HAP-1 (cell line): ENCODE data around the gene ZNF681.
"Not testable (repeated sequence)": the region's sequence is repeated elsewhere in the genome, so short reads cannot be mapped to it uniquely, and the experiment has no call there.

Source experiments
- DNase-seq, 2 experiments: peaks; one replicate each; pipeline ENCODE4 v3.0.0-alpha.2; 2016 to 2020; ENCODE audit warnings: low spot score in 2 of 2
- H3K27me3 ChIP-seq: fragments of 250-450 bp; sonication (Bioruptor Pico); 2 replicates; pipeline ENCODE4 v1.5.1; 2020; ENCODE audit warnings: low read depth, mild to moderate bottlenecking, moderate library complexity
- H3K36me3 ChIP-seq: fragments of 250-450 bp; sonication (Bioruptor Pico); replicated peaks from 2 replicates; pipeline ENCODE4 v1.5.1; 2020; ENCODE audit warnings: mild to moderate bottlenecking
- H3K4me1 ChIP-seq: fragments of 250-450 bp; sonication (Bioruptor Pico); 2 replicates; pipeline ENCODE4 v1.5.1; 2020; ENCODE audit warnings: mild to moderate bottlenecking
- H3K4me3 ChIP-seq: fragments of 250-450 bp; sonication (Bioruptor Pico); 2 replicates; pipeline ENCODE4 v1.5.1; 2020; ENCODE audit warnings: mild to moderate bottlenecking, moderate library complexity
- H3K9me3 ChIP-seq: fragments of 250-450 bp; sonication (Bioruptor Pico); 2 replicates; pipeline ENCODE4 v1.5.1; 2020; ENCODE audit warnings: mild to moderate bottlenecking, moderate library complexity
- in situ Hi-C: fragments of 300-500 bp; cut with MboI; formaldehyde crosslinking; loops from 3 replicates; pipeline ENCODE4 v1.14.3; 2020; ENCODE audit warnings: low sequenced_read_pairs, inconsistent platforms, mixed read lengths

The ZNF681 gene

GRCh38 chr19:23784274-23784673 is 25.6 kb upstream of the ZNF681 start:
- in situ Hi-C loops, result no loop called here
- no peaks in the 10 kb centered on the region for H3K4me1 ChIP-seq
- no peak overlapping the region for H3K4me3 ChIP-seq
- no peaks in the 10 kb centered on the region for H3K36me3 ChIP-seq
- DNase-seq, result no peak
- no peaks in the 10 kb centered on the region for H3K27me3 ChIP-seq
- H3K9me3 ChIP-seq, result no peaks in the 10 kb centered on the region

DNA sequence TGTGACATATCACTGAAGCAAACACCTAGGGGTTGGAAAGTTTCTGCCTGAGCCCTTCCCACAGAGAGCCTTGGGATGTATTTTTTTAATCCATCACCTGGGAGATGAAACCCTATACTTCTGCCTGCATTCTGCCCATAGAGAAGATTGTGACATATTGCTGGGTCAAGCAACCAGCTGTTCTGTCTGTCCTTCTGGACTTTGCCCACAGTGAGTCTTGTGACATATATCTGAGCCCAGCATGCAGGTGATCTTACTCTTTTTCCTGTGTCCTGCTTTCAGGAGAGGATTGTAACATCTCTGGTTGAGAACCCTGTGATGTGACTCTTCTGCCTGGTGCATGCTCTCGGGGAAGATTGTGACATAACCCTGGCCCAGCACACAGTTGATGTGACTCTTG is 24.9 kb upstream of the ZNF681 start:
- in situ Hi-C loops, result no loop called here
- Histone ChIP-seq H3K9me3 (no peaks in the 10 kb centered on the region), H3K4me1 (no peaks in the 10 kb centered on the region), H3K27me3 (no peaks in the 10 kb centered on the region), H3K36me3 (no peaks in the 10 kb centered on the region), H3K4me3 (no peak overlapping the region)
- no peak for DNase-seq

DNA sequence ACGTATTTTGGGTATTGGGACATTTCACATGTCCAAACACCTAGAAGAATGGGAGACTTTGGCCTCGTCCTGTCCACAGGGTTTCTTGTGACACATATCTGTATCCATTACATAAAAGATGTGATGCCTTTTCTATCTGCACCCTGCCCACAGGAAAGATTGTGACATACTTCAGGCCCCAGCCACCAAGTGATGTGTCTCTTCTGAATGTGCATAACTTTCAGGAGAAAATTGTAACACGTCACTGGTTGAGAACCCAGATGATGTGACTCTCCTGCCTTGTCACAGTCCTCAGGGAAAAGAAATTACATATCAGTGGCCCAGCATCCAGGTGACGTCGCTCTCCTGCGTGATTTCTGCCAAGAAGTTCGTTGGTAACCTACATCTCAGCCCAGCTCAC is 21.0 kb upstream of the ZNF681 start:
- in situ Hi-C loops, result no loop called here
- no peaks in the 10 kb centered on the region for H3K36me3 ChIP-seq
- no peak overlapping the region for H3K4me3 ChIP-seq
- no peaks in the 10 kb centered on the region for H3K27me3 ChIP-seq
- DNase-seq, result no peak
- no peaks in the 10 kb centered on the region for H3K4me1 ChIP-seq
- H3K9me3 ChIP-seq, result no peaks in the 10 kb centered on the region

DNA sequence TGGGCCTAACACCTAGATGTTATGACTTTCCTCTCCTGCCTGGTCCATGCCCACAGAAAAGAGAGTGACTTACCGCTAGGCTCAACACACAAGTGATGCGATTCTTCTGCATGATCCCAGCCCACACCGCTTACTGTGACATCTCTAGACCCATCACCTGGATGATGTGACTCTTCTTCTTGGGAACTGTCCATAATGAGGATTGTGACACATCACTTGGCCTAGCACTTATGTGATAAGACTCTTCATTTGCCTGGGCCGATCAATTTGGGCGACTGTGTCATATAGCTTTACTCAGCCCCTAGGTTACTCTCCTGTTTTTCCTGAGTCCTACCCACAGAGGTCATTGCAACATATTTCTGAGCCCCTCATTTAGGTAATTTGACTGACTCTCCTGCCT is 19.9 kb upstream of the ZNF681 start:
- no peak for DNase-seq
- no peak overlapping the region for H3K4me3 ChIP-seq
- H3K4me1 ChIP-seq, result no peaks in the 10 kb centered on the region
- in situ Hi-C loops, result no loop called here
- no peaks in the 10 kb centered on the region for H3K9me3 ChIP-seq
- H3K36me3 ChIP-seq, result no peaks in the 10 kb centered on the region
- H3K27me3 ChIP-seq, result no peaks in the 10 kb centered on the region

- H3K4me3 ChIP-seq, DNase-seq, H3K36me3 ChIP-seq, H3K27me3 ChIP-seq, H3K9me3 ChIP-seq, H3K4me1 ChIP-seq, in situ Hi-C loops: not testable (repeated sequence)
Observed at GRCh38 chr19:23778036-23778435, 19.3 kb upstream of the ZNF681 start.

GRCh38 chr19:23777216-23777615 is 18.5 kb upstream of the ZNF681 start:
- Histone ChIP-seq H3K36me3 (no peaks in the 10 kb centered on the region), H3K4me1 (no peaks in the 10 kb centered on the region), H3K9me3 (no peaks in the 10 kb centered on the region), H3K27me3 (no peaks in the 10 kb centered on the region), H3K4me3 (no peak overlapping the region)
- in situ Hi-C loops, result no loop called here
- DNase-seq, result no peak

- H3K9me3 ChIP-seq, result no peaks in the 10 kb centered on the region
Observed at GRCh38 chr19:23776507-23777205, 18.0 kb upstream of the ZNF681 start.

DNA sequence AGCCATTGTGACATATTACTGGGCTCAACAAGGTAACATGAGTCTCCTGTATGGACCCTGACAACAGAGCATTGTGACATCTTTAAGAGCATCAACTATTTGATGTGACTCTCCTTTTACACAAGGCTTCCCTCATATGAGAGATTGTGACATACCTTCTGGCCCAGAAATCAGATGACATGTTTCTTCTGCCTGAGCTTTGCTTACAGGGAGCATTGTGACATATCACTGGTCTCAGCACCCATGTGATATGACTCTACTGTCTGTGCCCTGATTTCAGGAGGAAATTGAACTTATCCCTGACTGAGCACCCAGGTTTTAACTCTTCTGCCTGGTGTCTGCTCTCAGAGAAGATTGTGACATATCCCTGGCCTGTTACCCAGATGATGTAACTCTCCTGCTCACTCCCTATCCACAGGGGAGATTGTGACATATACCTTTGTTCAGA is 15.9 kb upstream of the ZNF681 start:
- no peaks in the 10 kb centered on the region for H3K36me3 ChIP-seq

More at GRCh38 chr19:23776507-23777205, 18.0 kb upstream of the ZNF681 start:
- H3K4me3 ChIP-seq, result no peak overlapping the region
- in situ Hi-C loops, result no loop called here
- H3K27me3 ChIP-seq, result no peaks in the 10 kb centered on the region
- no peaks in the 10 kb centered on the region for H3K4me1 ChIP-seq
- DNase-seq, result no peak
- H3K36me3 ChIP-seq, result no peaks in the 10 kb centered on the region

GRCh38 chr19:23774106-23774505 is 15.4 kb upstream of the ZNF681 start:
- no peak for DNase-seq
- H3K27me3 ChIP-seq, result no peaks in the 10 kb centered on the region
- in situ Hi-C loops, result no loop called here
- no peak overlapping the region for H3K4me3 ChIP-seq
- H3K4me1 ChIP-seq, result no peaks in the 10 kb centered on the region
- no peaks in the 10 kb centered on the region for H3K36me3 ChIP-seq
- H3K9me3 ChIP-seq, result no peaks in the 10 kb centered on the region

More for the DNA sequence above, 15.9 kb upstream of the ZNF681 start:
- DNase-seq, result no peak
- H3K4me3 ChIP-seq, result no peak overlapping the region
- in situ Hi-C loops, result no loop called here
- H3K27me3 ChIP-seq, result no peaks in the 10 kb centered on the region
- H3K9me3 ChIP-seq, result no peaks in the 10 kb centered on the region
- H3K4me1 ChIP-seq, result no peaks in the 10 kb centered on the region

GRCh38 chr19:23772675-23773063 is 14.0 kb upstream of the ZNF681 start:
- no peak overlapping the region for H3K4me3 ChIP-seq
- no peak for DNase-seq
- H3K27me3 ChIP-seq, result no peaks in the 10 kb centered on the region
- H3K9me3 ChIP-seq, result no peaks in the 10 kb centered on the region
- no peaks in the 10 kb centered on the region for H3K36me3 ChIP-seq
- in situ Hi-C loops, result no loop called here
- H3K4me1 ChIP-seq, result no peaks in the 10 kb centered on the region

DNA sequence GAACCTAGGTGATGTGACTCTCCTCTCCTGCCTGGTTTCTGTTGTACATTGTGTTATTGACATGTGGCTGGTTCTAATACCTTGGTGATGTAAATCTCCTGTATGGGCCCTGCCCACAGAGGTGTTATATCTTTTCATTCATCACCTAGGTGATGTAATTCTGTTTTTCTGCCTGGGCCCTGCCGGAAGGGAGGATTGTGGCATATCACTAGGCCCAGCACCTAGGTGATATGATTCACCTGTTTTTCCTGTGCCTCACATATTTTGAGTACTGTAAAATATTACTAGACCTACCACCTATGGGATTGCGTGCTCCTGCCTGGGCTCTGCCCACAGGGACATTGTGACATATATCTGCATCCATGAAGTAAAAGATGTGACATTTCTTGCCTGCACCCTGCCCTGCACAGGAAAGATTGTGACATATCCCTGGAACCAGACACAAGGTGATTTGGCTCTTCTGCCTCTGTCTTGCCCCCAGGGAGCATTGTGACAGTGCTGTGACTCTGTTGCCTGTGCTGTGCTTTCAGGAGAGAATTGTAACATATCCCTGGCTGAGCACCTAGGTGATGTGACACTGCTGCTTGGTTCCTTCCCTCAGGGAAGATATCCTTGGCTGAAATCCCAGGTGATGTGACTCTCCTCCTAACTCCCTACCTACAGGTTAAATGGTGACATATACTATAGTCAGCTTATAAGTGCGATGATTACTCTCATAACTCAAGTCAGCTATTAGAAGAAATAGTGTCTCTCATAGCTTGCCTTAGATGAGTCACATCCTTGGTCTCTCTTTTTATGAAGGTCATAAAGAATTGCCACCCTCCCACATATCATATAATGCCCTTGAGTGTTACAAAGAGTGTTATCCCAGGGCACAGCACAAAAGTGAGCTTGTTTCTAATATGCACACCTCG is 13.3 kb upstream of the ZNF681 start:
- no peak overlapping the region for H3K4me3 ChIP-seq
- H3K4me1 ChIP-seq, result no peaks in the 10 kb centered on the region
- no peaks in the 10 kb centered on the region for H3K27me3 ChIP-seq
- DNase-seq, result no peak
- no peaks in the 10 kb centered on the region for H3K9me3 ChIP-seq
- in situ Hi-C loops, result no loop called here
- no peaks in the 10 kb centered on the region for H3K36me3 ChIP-seq

DNA sequence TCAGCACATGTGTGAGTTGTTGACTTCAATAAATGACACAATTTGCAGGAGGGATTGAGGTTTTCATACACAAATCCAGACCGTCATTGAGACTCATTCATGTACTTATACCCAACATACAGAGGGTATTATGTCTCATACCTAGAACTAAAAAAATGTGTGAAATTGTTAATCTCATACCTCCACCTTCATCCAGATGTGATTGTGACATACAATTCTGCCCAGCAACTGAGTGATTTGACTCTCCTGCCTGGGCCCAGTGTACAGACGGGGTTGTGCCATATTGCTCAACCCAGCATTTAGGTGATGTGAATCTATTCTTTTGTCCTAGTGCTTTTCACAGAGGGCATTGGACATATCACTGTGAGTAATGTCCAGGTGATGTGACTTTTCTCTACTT is 12.6 kb upstream of the ZNF681 start:
- H3K9me3 ChIP-seq, result no peaks in the 10 kb centered on the region
- in situ Hi-C loops, result no loop called here
- H3K4me3 ChIP-seq, result no peak overlapping the region
- DNase-seq, result no peak
- H3K27me3 ChIP-seq, result no peaks in the 10 kb centered on the region
- H3K36me3 ChIP-seq, result no peaks in the 10 kb centered on the region
- H3K4me1 ChIP-seq, result no peaks in the 10 kb centered on the region

DNA sequence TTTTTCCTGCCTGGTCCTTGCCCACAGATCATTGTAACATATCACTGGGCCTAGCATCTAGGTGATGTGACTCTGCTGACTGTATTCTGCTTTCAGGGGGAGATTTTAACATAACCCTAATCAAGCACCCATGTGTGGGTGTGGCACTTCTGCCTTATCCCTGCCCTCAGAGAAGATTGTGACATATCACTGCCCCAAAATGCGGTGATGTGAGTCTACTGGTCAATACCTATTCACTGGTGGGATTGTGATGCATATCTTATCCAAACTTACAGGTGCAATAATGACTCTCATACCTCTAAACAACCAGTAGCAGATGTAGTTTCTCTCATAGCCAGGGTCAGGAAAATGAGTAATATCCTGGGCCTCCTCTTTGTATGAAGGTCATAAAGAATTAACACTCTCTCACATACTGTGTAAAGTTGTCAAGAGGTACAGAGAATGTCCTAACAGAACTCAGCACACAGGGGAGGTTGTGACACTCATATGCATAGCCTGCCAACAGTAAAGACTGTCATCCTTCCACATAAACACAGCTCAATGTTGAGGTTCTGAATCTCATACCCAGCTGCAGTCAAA is 12.1 kb upstream of the ZNF681 start:
- in situ Hi-C loops, result no loop called here
- Histone ChIP-seq H3K36me3 (no peaks in the 10 kb centered on the region), H3K4me1 (no peaks in the 10 kb centered on the region), H3K4me3 (no peak overlapping the region), H3K9me3 (no peaks in the 10 kb centered on the region), H3K27me3 (no peaks in the 10 kb centered on the region)
- no peak for DNase-seq
